T-cell (primary cell): ENCODE data around the gene FIBCD1. TPM values are rescaled to one million over a fixed set of nuclear protein-coding genes. Genes with fewer than 3 reads are reported as not detected.

Experiments
- ATAC-seq, 4 experiments: fragments of 200-7000 bp in 3 of 4; fragments of 150-1000 bp in 1 of 4; cut with Tn5 transposase; replicated peaks in 1 of 4; 1 replicate in 3 of 4; 2 replicates in 1 of 4; pipeline ENCODE4 v1.10.0; 2021; ENCODE audit warnings: moderate library complexity in 3 of 4, mild to moderate bottlenecking in 2 of 4, moderate number of reproducible peaks in 1 of 4
- CTCF ChIA-PET, 2 donors: fragments of 300-600 bp; sonication (Branson Sonifier 250); formaldehyde crosslinking; loops; one replicate each; lab custom pipeline; 2022; ENCODE audit warnings: antibody characterized with exemption in 2 of 2; lab: Charles Lee
- POLR2A ChIA-PET, 2 donors: fragments of 300-600 bp; sonication (Branson Sonifier 250); formaldehyde crosslinking; loops; one replicate each; lab custom pipeline; 2022; ENCODE audit warnings: antibody characterized with exemption in 2 of 2; lab: Charles Lee
- DNase-seq, 35 experiments: peaks; one replicate each; pipeline versions ENCODE4 v3.0.0 to v3.0.0-alpha.2; 2013 to 2023
- H3K27ac ChIP-seq: one replicate; pipeline ENCODE4 v1.5.1; 2013; ENCODE audit warnings: low read length
- H3K27me3 ChIP-seq, 2 experiments: replicated peaks in 1 of 2; 1 replicate in 1 of 2; 2 replicates in 1 of 2; pipeline versions ENCODE4 v1.6.1 to v1.7.0; 2013; ENCODE audit warnings: low read length in 1 of 2, mixed read lengths in 1 of 2; ENCODE audit not compliant: control insufficient read depth in 2 of 2, insufficient read depth in 2 of 2; ENCODE audit errors: extremely low read depth in 1 of 2
- H3K36me3 ChIP-seq, 2 donors: 1 replicate in 1 of 2; 2 replicates in 1 of 2; pipeline versions ENCODE4 v1.6.1 to v1.7.0; 2013; ENCODE audit warnings: low read length in 1 of 2; ENCODE audit not compliant: control insufficient read depth in 2 of 2, insufficient read depth in 1 of 2; ENCODE audit errors: extremely low read depth in 1 of 2
- H3K4me1 ChIP-seq, 2 experiments: 1 replicate in 1 of 2; 2 replicates in 1 of 2; pipeline versions ENCODE4 v1.6.1 to v1.7.0; 2013; ENCODE audit warnings: low read length in 2 of 2, mixed read lengths in 1 of 2; ENCODE audit not compliant: insufficient read depth in 2 of 2, control insufficient read depth in 1 of 2; ENCODE audit errors: extremely low read depth in 1 of 2
- H3K4me3 ChIP-seq, 2 donors: 1 replicate in 1 of 2; 2 replicates in 1 of 2; pipeline versions ENCODE4 v1.5.1 to v1.7.0; 2013; ENCODE audit warnings: mild to moderate bottlenecking in 2 of 2, low read length in 1 of 2, moderate library complexity in 1 of 2; ENCODE audit not compliant: control insufficient read depth in 1 of 2; ENCODE audit errors: extremely low read depth in 1 of 2
- H3K9me3 ChIP-seq: 2 replicates; pipeline ENCODE4 v1.7.0; 2013
- H3K27ac Mint-ChIP-seq, 2 donors: one replicate each; pipeline ENCODE4 v1.8.0; 2020 to 2021; ENCODE audit warnings: mild to moderate bottlenecking in 2 of 2, mixed read lengths in 2 of 2
- H3K27me3 Mint-ChIP-seq, 2 donors: one replicate each; pipeline ENCODE4 v1.8.0; 2021 to 2022; ENCODE audit warnings: mixed read lengths in 2 of 2
- H3K36me3 Mint-ChIP-seq: one replicate; pipeline ENCODE4 v1.8.0; 2021; ENCODE audit warnings: mixed read lengths
- H3K4me1 Mint-ChIP-seq, 3 donors: one replicate each; pipeline ENCODE4 v1.8.0; 2020 to 2022; ENCODE audit warnings: mixed read lengths in 3 of 3, mild to moderate bottlenecking in 1 of 3
- H3K4me3 Mint-ChIP-seq, 3 donors: one replicate each; pipeline ENCODE4 v1.8.0; 2020 to 2022; ENCODE audit warnings: mild to moderate bottlenecking in 3 of 3, mixed read lengths in 3 of 3, moderate library complexity in 3 of 3
- H3K9me3 Mint-ChIP-seq, 3 donors: one replicate each; pipeline ENCODE4 v1.8.0; 2020 to 2022; ENCODE audit warnings: mixed read lengths in 3 of 3
- WGBS: methylation state at CpG from one replicate; pipeline ENCODE4 v1.1.5; 2013; ENCODE audit warnings: missing lambda C conversion rate; ENCODE audit not compliant: insufficient coverage; 5-methylcytosine and 5-hydroxymethylcytosine counted together
- total RNA-seq, 35 experiments: library from RNA in 6 of 35; stranded (reverse) in 6 of 35; fragments of 120-200 nt in 1 of 35; gene quantifications; one replicate each; pipeline versions ENCODE4 v1.2.1 to v1.2.4 and lab custom pipeline; 2013 to 2026

Gene FIBCD1
- total RNA-seq, 5 donors from 2014 or later (not counting 1 experiment from before 2014, with no cell fraction given), result not detected

GRCh38 chr9:130981002-130981755 is 42.1 kb upstream of the FIBCD1 start:
- Mint-ChIP-seq H3K4me3 (no peak overlapping the region), H3K9me3 (no peaks in the 10 kb centered on the region), H3K36me3 (no peaks in the 10 kb centered on the region), H3K27ac (no peak overlapping the region), H3K4me1 (no peaks in the 10 kb centered on the region), H3K27me3 (peaks cover 6 to 19% of the 10 kb centered on the region in 2 donors)
- ATAC-seq, result no peak
- Histone ChIP-seq H3K36me3 (no peaks in the 10 kb centered on the region), H3K27me3 (peaks cover 0 to 38% of the 10 kb centered on the region in 2 experiments), H3K27ac (no peak overlapping the region), H3K9me3 (no peaks in the 10 kb centered on the region), H3K4me3 (no peak overlapping the region), H3K4me1 (no peaks in the 10 kb centered on the region)
- POLR2A ChIA-PET, result no interaction called here
- CTCF ChIA-PET, result no interaction called here
- WGBS, result no CpG with 5 or more reads among the region's 10 CpGs
- no peak for DNase-seq

- ATAC-seq (no peak), DNase-seq (no peak)
- H3K4me3 Mint-ChIP-seq, result no peak overlapping the region
- Histone ChIP-seq H3K27me3 (peaks cover 0 to 36% of the 10 kb centered on the region in 2 experiments), H3K4me3 (no peak overlapping the region), H3K27ac (no peak overlapping the region), H3K9me3 (no peaks in the 10 kb centered on the region), H3K36me3 (no peaks in the 10 kb centered on the region), H3K4me1 (no peaks in the 10 kb centered on the region)
- H3K27ac Mint-ChIP-seq, result no peak overlapping the region
- H3K36me3 Mint-ChIP-seq, result no peaks in the 10 kb centered on the region
- ChIA-PET POLR2A (no interaction called here), CTCF (no interaction called here)
- no peaks in the 10 kb centered on the region for H3K4me1 Mint-ChIP-seq
- H3K9me3 Mint-ChIP-seq, result no peaks in the 10 kb centered on the region
- peaks cover 6 to 19% of the 10 kb centered on the region in 2 donors for H3K27me3 Mint-ChIP-seq
- whole genome bisulfite sequencing, result 43% methylated on average over 14 of the region's 16 CpGs
Measured at GRCh38 chr9:130980526-130980925, 41.5 kb upstream of the FIBCD1 start.

DNA sequence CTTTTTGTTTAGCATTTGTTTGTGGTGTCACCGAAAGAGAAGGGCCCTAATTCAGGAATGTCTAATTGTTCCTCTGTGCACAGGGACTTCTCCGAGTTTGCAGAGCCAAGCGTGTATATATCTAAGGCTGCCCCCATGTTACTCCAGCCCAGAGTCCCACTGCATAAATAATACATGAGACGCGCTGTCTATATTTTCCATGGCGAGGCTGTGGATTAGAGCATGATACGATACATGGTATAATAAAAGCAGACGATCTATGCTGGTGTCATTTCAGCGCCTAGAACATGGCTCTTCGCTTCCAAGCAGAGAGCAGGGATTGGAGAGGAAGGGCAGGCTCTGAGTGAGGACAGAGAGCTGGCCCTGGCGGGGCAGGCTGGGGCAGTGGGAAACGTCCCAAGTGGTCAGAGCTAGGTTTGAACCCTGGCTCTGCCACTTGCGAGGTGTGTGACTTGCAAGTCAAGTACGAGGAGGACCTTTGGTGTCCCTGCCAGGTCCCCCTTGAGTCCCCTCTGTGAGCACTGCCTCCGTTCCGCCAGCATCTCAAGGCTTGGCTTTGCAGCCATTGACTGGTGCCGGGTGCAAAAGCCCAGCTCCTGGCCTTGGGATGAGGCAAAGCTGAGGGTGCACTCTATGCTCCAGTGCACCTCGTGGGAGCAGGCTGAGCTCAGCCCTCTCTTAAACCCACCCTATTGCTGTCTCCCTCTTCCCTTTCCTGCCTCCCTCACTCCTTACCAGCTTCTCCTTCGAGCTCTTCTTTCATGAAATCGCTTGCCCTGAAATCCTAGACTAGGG is 40.7 kb upstream of the FIBCD1 start:
- Histone ChIP-seq H3K27ac (no peak overlapping the region), H3K4me3 (no peak overlapping the region), H3K9me3 (no peaks in the 10 kb centered on the region), H3K36me3 (no peaks in the 10 kb centered on the region), H3K4me1 (no peaks in the 10 kb centered on the region), H3K27me3 (peaks cover 0 to 33% of the 10 kb centered on the region in 2 experiments)
- H3K36me3 Mint-ChIP-seq, result no peaks in the 10 kb centered on the region
- no peak overlapping the region for H3K4me3 Mint-ChIP-seq
- CTCF ChIA-PET, result no interaction called here
- DNase-seq (no peak), ATAC-seq (no peak)
- 87% methylated on average over 17 of the region's 20 CpGs for WGBS
- no peak overlapping the region for H3K27ac Mint-ChIP-seq
- H3K9me3 Mint-ChIP-seq, result no peaks in the 10 kb centered on the region
- peaks cover 6 to 24% of the 10 kb centered on the region in 2 donors for H3K27me3 Mint-ChIP-seq
- H3K4me1 Mint-ChIP-seq, result no peaks in the 10 kb centered on the region
- POLR2A ChIA-PET, result no interaction called here

DNA sequence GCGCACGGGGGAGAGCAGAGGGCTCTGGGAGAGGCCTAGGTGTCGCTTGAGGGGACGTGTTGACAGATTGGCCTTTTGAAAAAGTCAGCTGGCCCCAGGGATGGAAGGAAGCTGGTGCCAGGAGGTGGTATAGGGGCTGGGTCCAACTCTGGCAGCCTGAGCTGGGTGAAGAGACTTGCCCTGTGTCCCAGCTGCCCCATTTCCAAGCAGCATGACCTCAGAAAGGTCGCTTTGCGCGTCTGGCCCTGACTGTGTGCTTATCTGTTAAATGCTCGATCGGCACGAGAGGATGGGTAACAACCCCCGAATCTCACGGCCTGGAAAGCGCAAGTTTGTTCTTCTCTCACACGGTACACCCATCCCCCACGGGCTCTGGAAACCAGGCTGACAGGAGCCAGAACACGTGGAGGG is 38.8 kb upstream of the FIBCD1 start:
- no peaks in the 10 kb centered on the region for H3K9me3 ChIP-seq
- H3K4me1 ChIP-seq, result no peaks in the 10 kb centered on the region
- ChIA-PET CTCF (no interaction called here), POLR2A (no interaction called here)
- no peaks in the 10 kb centered on the region for H3K4me1 Mint-ChIP-seq
- H3K9me3 Mint-ChIP-seq, result no peaks in the 10 kb centered on the region
- H3K4me3 Mint-ChIP-seq, result no peak overlapping the region
- WGBS, result 86% methylated on average over 15 of the region's 16 CpGs
- H3K36me3 Mint-ChIP-seq, result no peaks in the 10 kb centered on the region
- peaks cover 0 to 46% of the 10 kb centered on the region in 2 experiments for H3K27me3 ChIP-seq
- H3K27ac ChIP-seq, result no peak overlapping the region
- H3K27ac Mint-ChIP-seq, result no peak overlapping the region
- H3K27me3 Mint-ChIP-seq, result peaks cover 6 to 33% of the 10 kb centered on the region in 2 donors
- no peak overlapping the region for H3K4me3 ChIP-seq
- H3K36me3 ChIP-seq, result no peaks in the 10 kb centered on the region
- ATAC-seq (no peak), DNase-seq (no peak)

DNA sequence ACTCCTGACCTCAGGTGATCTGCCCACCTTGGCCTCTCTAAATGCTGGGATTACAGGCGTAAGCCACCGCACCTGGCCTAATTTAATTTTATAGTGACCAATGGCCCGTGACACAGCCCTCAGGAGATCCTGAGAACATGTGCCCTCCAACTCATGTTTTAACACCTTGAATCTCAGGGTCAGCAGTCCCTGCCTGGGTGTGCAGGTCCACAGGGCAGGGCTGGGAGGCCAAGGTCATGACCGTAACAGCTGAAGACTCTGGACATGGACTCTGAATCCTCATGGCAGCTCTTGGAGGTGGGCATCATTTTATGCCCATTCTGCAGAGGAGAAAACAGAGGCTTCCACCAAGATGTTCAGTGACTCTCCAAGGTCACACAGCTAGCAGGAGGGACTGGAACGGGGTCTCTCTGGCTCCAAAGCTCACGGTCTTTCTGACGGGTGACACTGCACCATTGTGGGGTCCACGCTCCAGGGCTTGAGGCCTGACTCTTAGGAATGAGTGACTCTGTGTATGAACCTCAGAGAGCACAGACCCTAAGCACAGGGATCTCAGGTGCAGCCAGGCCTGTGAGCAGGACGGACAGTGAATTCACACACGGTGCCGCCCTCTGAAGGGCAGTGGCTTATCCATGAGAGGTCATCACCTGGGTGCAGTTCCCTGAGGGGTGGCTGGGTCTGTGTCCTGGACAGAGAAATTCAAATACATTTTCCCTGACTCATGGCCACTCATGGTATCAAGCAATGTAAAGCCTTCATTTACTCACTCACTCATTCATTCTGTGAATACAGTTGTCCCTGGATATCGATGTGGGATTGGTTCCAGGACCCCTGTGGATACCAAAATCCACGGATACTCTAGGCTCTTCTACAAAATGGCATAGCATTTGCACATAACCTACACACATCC is 37.1 kb upstream of the FIBCD1 start:
- no peaks in the 10 kb centered on the region for H3K9me3 ChIP-seq
- 80% methylated on average over 8 of the region's 13 CpGs for WGBS
- Mint-ChIP-seq H3K27ac (no peak overlapping the region), H3K27me3 (peaks cover 19 to 42% of the 10 kb centered on the region in 2 donors), H3K9me3 (no peaks in the 10 kb centered on the region), H3K36me3 (no peaks in the 10 kb centered on the region), H3K4me1 (no peaks in the 10 kb centered on the region), H3K4me3 (no peak overlapping the region)
- ATAC-seq (no peak), DNase-seq (no peak)
- H3K4me3 ChIP-seq, result no peak overlapping the region
- H3K36me3 ChIP-seq, result no peaks in the 10 kb centered on the region
- H3K27me3 ChIP-seq, result peaks cover 0 to 41% of the 10 kb centered on the region in 2 experiments
- H3K4me1 ChIP-seq, result no peaks in the 10 kb centered on the region
- POLR2A ChIA-PET, result no interaction called here
- H3K27ac ChIP-seq, result no peak overlapping the region
- CTCF ChIA-PET, result interaction anchor here in 1 of 2 donors (0.6 kb wide), 1 partner anchor 176 kb away, joined by 3 read pairs; no protein-coding TSS in a partner anchor

- no peaks in the 10 kb centered on the region for H3K36me3 Mint-ChIP-seq
- H3K4me1 ChIP-seq, result no peaks in the 10 kb centered on the region
- no peaks in the 10 kb centered on the region for H3K4me1 Mint-ChIP-seq
- H3K27ac ChIP-seq, result no peak overlapping the region
- peaks cover 0 to 39% of the 10 kb centered on the region in 2 experiments for H3K27me3 ChIP-seq
- 100% methylated on average over 1 of the region's 5 CpGs for WGBS
- POLR2A ChIA-PET, result no interaction called here
- H3K9me3 Mint-ChIP-seq, result no peaks in the 10 kb centered on the region
- H3K4me3 ChIP-seq, result no peak overlapping the region
- H3K4me3 Mint-ChIP-seq, result no peak overlapping the region
- no peaks in the 10 kb centered on the region for H3K9me3 ChIP-seq
- CTCF ChIA-PET, result no interaction called here
- DNase-seq (no peak), ATAC-seq (no peak)
- no peak overlapping the region for H3K27ac Mint-ChIP-seq
- H3K36me3 ChIP-seq, result no peaks in the 10 kb centered on the region
- peaks cover 17 to 40% of the 10 kb centered on the region in 2 donors for H3K27me3 Mint-ChIP-seq
Measured at GRCh38 chr9:130975156-130975555, 36.1 kb upstream of the FIBCD1 start.
